HL-60/S4 (cell line): ENCODE results near the gene UBE2I.
"Not testable (repeated sequence)": the region's sequence is repeated elsewhere in the genome, so short reads cannot be mapped to it uniquely, and the experiment has no call there.

Experiments
- in situ Hi-C: fragments of 300-500 bp; cut with MboI; formaldehyde crosslinking; loops from 2 replicates; pipeline ENCODE4 v1.14.3; 2022; ENCODE audit warnings: low sequenced_read_pairs

The UBE2I gene

DNA sequence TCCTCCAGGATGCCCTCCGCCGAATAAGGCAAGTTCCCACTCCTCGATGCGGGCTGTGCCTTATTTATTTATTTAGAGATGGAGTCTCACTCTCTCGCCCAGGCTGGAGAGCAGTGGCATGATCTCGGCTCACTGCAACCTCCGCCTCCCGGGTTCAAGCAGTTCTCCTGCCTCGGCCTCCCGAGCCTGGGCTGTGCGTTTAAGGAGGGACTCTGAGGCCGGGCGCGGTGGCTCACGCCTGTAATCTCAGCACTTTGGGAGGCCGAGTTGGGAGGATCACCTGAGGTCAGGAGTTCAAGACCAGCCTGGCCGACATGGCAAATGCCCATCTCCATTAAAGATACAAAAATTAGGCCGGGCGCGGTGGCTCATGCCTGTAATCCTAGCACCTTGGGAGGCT lies 18.7 kb downstream of the UBE2I start:
- in situ Hi-C loops, result not testable (repeated sequence)

DNA sequence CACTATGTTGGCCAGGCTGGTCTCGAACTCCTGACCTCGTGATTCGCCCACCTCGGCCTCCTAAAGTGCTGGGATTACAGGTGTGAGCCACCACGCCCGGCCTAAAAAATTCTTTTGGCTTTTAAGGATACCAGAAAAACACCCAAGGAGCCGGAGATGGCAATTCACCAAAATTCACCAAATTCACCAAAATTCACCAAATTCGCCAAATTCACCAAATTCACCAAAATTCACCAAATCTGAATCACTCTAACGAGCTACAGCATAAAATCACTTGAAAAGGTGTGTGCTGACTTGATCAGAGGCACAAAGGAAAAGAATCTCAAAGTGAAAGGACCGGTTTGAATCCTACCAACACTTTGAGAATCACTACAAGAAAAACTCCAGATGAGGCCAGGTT lies 19.5 kb downstream of the UBE2I start:
- in situ Hi-C loops, result not testable (repeated sequence)

GRCh38 chr16:1330260-1330914 lies 21.0 kb downstream of the UBE2I start:
- in situ Hi-C loops, result no loop called here

DNA sequence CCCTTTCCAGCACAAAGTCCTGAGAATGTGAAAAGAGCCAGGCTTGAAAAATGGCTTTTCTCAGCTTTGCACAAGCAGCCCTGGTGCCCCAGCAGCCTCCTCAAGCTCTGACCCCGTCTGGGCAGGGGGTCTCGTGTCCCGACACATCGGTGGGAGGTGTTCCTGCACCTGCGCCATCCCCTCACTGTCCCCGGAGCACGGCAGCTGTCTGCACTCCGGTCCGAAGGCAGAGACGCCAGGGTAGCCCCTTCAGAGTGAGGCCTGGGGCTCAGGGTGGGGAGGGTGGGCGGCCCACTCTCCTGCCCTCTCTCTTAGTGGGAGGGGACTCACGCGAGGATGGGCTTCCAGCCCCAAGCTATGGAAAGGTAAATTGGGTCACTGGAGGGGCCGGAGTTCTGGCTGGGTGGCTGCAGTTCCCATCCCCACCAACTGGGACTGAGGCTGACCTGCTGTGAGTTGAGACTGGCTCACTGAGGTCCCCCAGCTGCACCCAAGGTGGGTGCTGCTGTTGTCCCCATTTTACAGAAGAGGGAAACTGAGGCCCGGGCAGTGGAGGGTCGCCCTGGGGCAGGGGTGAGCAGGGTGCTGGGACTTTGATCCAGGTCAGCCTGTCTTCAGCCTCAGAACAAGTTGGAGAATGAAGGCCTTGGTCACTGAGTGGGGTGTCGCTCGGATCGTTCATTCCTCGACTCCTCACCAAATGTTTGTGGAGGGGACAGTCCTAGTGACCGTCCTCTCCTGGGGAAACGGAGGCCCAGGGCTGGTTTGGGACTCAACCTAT lies 21.7 kb downstream of the UBE2I start:
- in situ Hi-C loops, result no loop called here

DNA sequence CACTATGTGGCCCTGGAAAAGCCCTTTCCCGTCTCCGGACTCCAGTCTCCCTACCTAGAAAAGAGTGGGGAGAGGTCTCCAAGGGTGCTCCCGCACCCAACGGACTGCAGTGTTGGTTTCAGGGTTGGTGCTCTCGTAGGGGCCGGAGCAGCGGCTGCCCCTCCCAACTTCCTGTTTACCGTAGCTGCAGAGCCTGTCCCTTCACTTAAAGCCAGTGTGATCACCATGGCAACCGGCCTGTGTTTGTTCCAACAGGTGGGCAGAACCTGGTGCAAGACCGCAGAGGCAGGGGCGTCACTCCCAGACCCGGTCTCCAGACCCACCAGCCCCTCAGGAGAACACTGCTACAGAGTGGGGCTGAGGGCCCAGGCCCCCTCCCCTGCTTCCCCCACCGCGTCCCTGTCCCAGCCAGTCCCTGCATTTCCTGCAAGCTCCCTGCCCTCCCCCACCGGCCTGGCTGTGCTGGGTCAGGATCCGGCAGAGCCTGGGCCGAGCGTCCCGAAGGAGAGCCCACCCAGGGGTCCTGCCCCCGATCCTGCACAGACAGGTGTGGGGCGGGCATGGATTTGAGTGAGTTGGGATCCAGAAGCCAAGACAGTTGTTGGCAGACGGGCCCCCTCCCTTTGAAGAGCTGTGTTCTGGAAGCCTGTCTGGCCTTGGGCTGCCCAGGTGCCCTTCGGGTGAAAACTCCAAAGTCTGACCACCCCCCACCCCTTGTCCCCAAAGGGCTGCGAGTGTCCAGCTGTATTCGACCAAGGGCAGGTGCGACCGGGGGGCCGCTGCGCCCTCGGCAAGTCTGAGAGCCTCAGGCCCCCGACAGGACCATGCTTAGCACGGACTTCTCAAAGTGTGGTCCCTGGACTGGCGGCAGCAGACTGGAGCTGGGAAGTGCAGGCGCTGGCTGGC lies 22.5 kb downstream of the UBE2I start:
- in situ Hi-C loops, result no loop called here

DNA sequence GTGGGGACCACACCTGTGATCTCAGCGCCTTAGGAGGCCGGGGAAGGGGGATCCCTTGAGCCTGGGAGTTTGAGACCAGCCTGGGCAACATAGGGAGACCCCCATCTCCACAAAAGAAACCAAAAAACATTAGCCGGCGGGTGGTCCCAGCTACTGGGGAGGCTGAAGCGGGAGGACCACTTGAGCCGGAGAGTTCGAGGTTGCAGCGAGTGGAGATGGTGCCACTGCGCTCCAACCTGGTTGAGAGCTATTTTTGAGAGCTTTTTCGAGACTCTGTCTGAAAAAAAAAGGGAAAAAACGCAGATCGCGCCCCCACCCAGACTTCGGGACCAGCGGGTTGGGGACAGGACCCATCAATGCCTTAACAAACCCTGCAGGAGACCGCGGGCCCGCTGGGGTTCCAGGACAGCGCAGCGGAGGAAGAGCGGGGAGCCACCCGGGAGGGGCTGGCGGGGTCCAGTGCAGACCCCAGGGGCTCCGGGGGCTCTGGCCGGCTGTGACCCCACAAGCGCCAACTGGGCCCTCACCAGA lies 23.2 kb downstream of the UBE2I start:
- in situ Hi-C loops, result no loop called here

- in situ Hi-C loops, result no loop called here
Measured at GRCh38 chr16:1333149-1333812, 23.8 kb downstream of the UBE2I start, which contains the start of gene BAIAP3. BAIAP3 (plus strand) TSS chr16:1333645; CDS start chr16:1338550, 4,905 bp downstream.

DNA sequence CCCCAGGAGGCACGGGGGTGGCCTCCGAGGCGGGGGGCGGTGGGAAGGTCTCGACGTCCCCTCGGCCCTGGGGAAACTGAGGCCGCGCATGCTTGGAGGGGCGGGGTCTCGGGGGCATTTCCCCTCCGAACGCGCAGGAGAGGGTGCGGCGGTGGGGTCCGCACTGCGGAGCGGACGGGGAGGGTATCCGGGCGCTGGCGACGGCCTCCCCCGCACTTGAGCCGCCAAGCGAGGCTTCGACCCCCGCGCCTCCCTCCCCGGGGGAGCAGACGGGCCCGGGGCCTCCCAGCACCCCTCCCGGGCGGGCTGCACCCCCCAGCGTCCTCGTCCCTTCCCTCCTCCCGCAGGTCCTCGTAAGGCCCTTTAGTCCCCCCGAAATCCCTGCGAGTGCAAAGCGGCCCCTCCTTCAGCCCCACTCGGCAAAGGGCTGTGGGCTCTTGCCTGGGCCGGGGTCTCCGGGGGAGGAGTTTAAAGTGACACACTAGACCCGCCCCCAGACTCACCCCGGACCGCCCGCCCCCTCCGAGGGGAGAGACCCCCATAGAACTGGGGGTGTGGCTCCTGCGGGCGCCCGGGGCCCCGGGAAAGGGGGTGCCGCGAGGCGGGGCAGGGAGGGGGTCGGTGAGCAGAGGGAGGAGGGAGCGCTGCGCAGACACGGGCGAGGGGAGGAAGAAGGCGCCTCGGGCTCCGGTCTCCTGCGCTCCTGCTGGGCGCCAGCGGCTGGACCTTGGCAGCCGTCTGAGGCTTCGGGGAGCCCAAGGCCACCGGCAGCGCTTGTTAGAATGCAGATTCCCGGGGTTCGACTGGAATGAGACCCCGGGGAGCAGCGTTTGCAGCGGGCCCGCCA lies 24.6 kb downstream of the UBE2I start:
- in situ Hi-C loops, result no loop called here

DNA sequence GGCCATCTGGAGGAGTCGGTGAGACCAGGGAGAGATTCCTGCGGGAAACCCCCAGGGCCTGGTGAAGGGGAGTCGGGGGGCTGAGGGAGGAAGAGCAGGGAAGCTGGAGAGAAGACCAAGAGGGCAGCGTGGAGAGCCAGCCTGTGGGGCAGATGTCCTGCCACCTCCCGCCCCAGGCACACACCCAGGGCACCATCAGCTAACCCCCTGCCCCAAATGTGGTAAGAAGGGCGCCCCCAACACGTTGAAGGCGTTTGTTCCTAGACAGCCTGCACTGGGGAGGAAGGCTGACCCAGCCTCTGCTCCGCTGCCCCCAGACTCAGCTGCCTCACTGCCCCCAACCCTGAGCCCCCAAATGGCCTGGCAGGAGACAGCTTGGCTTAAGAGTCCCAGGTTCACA lies 25.3 kb downstream of the UBE2I start:
- in situ Hi-C loops, result no loop called here

GRCh38 chr16:1335211-1335971 lies 26.0 kb downstream of the UBE2I start:
- in situ Hi-C loops, result no loop called here

GRCh38 chr16:1335996-1336395 lies 26.6 kb downstream of the UBE2I start:
- in situ Hi-C loops, result no loop called here

DNA sequence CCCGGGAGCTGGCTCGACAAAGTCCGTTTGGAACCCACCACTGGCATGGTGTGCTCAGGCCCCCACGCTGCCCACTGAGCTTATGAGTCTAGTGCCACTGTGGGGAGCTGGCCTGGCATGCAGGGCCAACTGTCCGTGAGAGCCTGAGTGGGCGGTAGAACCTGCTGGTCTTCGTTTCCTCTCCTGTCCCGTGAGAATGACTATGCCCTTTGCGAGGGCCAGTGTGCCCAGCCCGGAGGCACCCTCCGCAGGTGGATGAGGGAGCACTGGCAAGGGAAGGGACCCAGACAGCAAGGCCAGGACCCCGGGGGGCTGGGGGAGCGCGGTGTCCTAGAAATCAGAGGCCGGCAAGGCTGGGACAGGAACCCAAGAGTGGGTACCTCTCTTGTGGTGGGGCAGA lies 27.2 kb downstream of the UBE2I start:
- in situ Hi-C loops, result no loop called here

- in situ Hi-C loops, result no loop called here
Measured at GRCh38 chr16:1337486-1337885, 28.1 kb downstream of the UBE2I start.

GRCh38 chr16:1338119-1338730 lies 28.8 kb downstream of the UBE2I start:
- in situ Hi-C loops, result no loop called here

DNA sequence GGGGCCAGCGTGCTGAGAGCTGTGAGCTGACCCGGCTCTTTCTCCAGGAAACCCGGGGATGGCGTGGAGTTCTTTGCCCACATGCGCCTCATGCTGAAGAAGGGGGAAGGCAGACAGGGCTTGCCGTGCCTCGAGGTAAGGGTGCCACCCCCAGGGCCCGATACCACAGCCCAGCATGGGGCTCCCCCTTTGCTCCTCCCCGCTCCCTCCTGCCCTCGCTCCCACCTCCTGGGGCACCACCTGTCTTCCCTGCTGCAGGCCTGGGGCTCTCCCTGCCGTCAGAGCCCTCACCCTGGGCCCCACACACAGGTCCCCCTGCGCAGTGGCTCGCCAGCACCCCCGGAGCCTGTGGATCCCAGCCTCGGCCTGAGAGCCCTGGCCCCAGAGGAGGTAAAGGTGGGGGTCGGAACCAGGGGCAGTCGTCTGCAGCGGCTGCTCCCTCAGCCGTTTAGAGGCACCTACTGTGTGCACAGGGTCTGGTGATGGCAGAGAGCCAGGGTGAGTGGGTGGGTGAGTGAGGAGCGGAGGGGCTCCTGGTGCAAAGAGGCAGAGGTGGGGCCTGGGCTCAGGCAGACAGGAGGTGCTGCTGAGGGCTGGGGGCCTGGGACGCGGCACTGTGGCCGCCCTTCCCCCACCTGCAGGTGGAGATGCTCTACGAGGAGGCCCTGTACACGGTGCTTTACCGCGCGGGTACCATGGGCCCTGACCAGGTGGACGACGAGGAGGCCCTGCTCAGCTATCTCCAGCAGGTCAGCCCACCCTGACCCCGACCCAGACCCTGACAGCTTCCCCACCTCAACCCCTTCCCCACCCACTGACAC lies 29.6 kb downstream of the UBE2I start:
- in situ Hi-C loops, result no loop called here

- in situ Hi-C loops, result no loop called here
Measured at GRCh38 chr16:1340730-1341494, 31.5 kb downstream of the UBE2I start.
